CD4-positive, alpha-beta T cell treated with Interferon gamma for 1 hour (primary cell): ENCODE results near the gene SMAD6.

Experiments
- DNase-seq: peaks from one replicate; pipeline ENCODE4 v3.0.0-alpha.2; 2020

SMAD6 gene

GRCh38 chr15:66760968-66761725 is 59.1 kb downstream of the SMAD6 start:
- DNase-seq = no peak

- no peak for DNase-seq
Measured at GRCh38 chr15:66761726-66762595, 59.9 kb downstream of the SMAD6 start.

- DNase-seq = no peak
Measured at GRCh38 chr15:66763186-66764071, 61.4 kb downstream of the SMAD6 start.

- no peak for DNase-seq
Measured at GRCh38 chr15:66764072-66764786, 62.2 kb downstream of the SMAD6 start.

GRCh38 chr15:66765478-66766281 is 63.6 kb downstream of the SMAD6 start:
- peak; percentile 11 for DNase-seq

- no peak for DNase-seq
Measured at GRCh38 chr15:66766282-66767230, 64.5 kb downstream of the SMAD6 start.

- DNase-seq = no peak
Measured at GRCh38 chr15:66767240-66767659, 65.2 kb downstream of the SMAD6 start.

- no peak for DNase-seq
Measured at GRCh38 chr15:66768987-66769386, 67.0 kb downstream of the SMAD6 start.

GRCh38 chr15:66770518-66771350 is 68.7 kb downstream of the SMAD6 start:
- no peak for DNase-seq

GRCh38 chr15:66771351-66771650 is 69.3 kb downstream of the SMAD6 start:
- no peak for DNase-seq

GRCh38 chr15:66772604-66773128 is 70.6 kb downstream of the SMAD6 start:
- DNase-seq = no peak

GRCh38 chr15:66773129-66773873 is 71.3 kb downstream of the SMAD6 start:
- DNase-seq = no peak

GRCh38 chr15:66774001-66774814 is 72.2 kb downstream of the SMAD6 start:
- DNase-seq = peak; percentile 51

- DNase-seq = no peak
Measured at GRCh38 chr15:66775127-66776105, 73.4 kb downstream of the SMAD6 start.

- no peak for DNase-seq
Measured at GRCh38 chr15:66777054-66777453, 75.0 kb downstream of the SMAD6 start.

- no peak for DNase-seq
Measured at GRCh38 chr15:66777596-66778313, 75.7 kb downstream of the SMAD6 start.
